ENCODE measurements around the gene SGCD. TPM values are rescaled to one million over a fixed set of nuclear protein-coding genes. Genes with fewer than 3 reads are reported as not detected.

Gene SGCD
- total RNA-seq, 1 experiment from 2014 or later = not detected

DNA sequence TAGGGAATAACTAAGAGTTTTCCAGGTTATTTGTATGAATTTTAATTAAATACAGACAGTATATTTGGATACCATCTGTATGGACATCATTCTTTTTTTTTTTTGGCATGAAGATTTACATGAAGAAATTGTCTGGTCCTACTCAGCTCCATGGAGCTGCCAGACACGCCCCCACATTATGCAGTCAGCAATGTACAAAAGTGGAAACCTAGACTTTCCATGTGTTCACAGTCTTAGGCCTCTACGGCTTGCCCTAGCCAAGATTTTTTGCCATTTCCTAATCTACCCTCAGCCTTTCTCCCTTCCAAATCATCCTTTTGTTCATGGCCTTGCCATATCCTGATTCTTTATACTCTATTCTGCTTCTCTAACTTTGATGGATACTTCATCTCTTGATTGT is 207.1 kb downstream of the SGCD start:
- BruUV-seq (replicated peaks) = no TSS peak
- intact Hi-C loops (cut with micrococcal nuclease) = no loop called here

More for the DNA sequence above, 207.1 kb downstream of the SGCD start:
- Histone ChIP-seq H2AFZ (ENCODE audit: low read depth, low read length, poor library complexity, severe bottlenecking) (no peak overlapping the region), H3K9me2 (ENCODE audit: insufficient read depth) (no peaks in the 10 kb centered on the region), H3K79me2 (ENCODE audit: insufficient read depth, low read length) (no peaks in the 10 kb centered on the region), H3K27me3 (ENCODE audit: insufficient read depth, low read length) (no peaks in the 10 kb centered on the region), H3K4me2 (ENCODE audit: low read length) (no peak overlapping the region), H3K4me1 (ENCODE audit: control insufficient read depth in 1 of 2, insufficient read depth in 2 of 2, low read length in 2 of 2) (no peaks in the 10 kb centered on the region), H3K9ac (ENCODE audit: low read length) (no peak overlapping the region), H3K27ac (ENCODE audit: low read depth, low read length) (no peak overlapping the region), H3K9me3 (ENCODE audit: control insufficient read depth in 1 of 2, insufficient read depth in 1 of 2, low read depth in 1 of 2, low read length in 2 of 2) (no peaks in the 10 kb centered on the region; a peak in 2 of 4 replicates), H3K4me3 (replicated peaks in 1 of 2; ENCODE audit: low read depth in 1 of 2, low read length in 2 of 2) (no peak overlapping the region), H4K20me1 (ENCODE audit: insufficient read depth) (no peaks in the 10 kb centered on the region), H3K36me3 (ENCODE audit: control insufficient read depth in 1 of 2, insufficient read depth in 2 of 2, low read length in 2 of 2) (no peaks in the 10 kb centered on the region)
- no peak for TF ChIP-seq POLR2AphosphoS5 (IDR thresholded peaks at IDR 0.05; ENCODE audit: low read depth, low read length)
- TF ChIP-seq EZH2 (IDR thresholded peaks at IDR 0.05) = no peak
- no peak for TF ChIP-seq ZFX (IDR thresholded peaks at IDR 0.05)
- no peak for TF ChIP-seq YY1 (IDR thresholded peaks at IDR 0.05; ENCODE audit: extremely low read depth, insufficient replicate concordance, low read depth, low read length)
- no peak for TF ChIP-seq FOSL1 (IDR thresholded peaks at IDR 0.05; ENCODE audit: low read depth)
- TF ChIP-seq JUND (IDR thresholded peaks at IDR 0.05) = no peak
- TF ChIP-seq EZH2phosphoT487 (IDR thresholded peaks at IDR 0.05; ENCODE audit: borderline replicate concordance) = no peak
- no peak for TF ChIP-seq CBX3 (IDR thresholded peaks at IDR 0.05; ENCODE audit: low read depth)
- TF ChIP-seq ZNF274 (IDR thresholded peaks at IDR 0.05; ENCODE audit: low read depth, low read length) = no peak
- TF ChIP-seq, protein P1, sequence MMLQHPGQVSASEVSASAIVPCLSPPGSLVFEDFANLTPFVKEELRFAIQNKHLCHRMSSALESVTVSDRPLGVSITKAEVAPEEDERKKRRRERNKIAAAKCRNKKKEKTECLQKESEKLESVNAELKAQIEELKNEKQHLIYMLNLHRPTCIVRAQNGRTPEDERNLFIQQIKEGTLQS (IDR thresholded peaks at IDR 0.05) = no peak
- TF ChIP-seq, protein P2, sequence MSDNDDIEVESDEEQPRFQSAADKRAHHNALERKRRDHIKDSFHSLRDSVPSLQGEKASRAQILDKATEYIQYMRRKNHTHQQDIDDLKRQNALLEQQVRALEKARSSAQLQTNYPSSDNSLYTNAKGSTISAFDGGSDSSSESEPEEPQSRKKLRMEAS (IDR thresholded peaks at IDR 0.05) = no peak
- TF ChIP-seq POLR2A (IDR thresholded peaks at IDR 0.05; ENCODE audit: borderline replicate concordance, extremely low read depth, insufficient read depth, insufficient read length) = no peak
- TF ChIP-seq ELF1 (IDR thresholded peaks at IDR 0.05; ENCODE audit: borderline replicate concordance, low read depth) = no peak
- TF ChIP-seq CEBPB (IDR thresholded peaks at IDR 0.05; ENCODE audit: low read depth) = no peak
- TF ChIP-seq SP1 (IDR thresholded peaks at IDR 0.05; ENCODE audit: low read depth) = no peak
- TF ChIP-seq TCF7L2 (IDR thresholded peaks at IDR 0.05; ENCODE audit: borderline replicate concordance, extremely low read depth, insufficient read depth, insufficient read length) = no peak
- TF ChIP-seq, protein P3, sequence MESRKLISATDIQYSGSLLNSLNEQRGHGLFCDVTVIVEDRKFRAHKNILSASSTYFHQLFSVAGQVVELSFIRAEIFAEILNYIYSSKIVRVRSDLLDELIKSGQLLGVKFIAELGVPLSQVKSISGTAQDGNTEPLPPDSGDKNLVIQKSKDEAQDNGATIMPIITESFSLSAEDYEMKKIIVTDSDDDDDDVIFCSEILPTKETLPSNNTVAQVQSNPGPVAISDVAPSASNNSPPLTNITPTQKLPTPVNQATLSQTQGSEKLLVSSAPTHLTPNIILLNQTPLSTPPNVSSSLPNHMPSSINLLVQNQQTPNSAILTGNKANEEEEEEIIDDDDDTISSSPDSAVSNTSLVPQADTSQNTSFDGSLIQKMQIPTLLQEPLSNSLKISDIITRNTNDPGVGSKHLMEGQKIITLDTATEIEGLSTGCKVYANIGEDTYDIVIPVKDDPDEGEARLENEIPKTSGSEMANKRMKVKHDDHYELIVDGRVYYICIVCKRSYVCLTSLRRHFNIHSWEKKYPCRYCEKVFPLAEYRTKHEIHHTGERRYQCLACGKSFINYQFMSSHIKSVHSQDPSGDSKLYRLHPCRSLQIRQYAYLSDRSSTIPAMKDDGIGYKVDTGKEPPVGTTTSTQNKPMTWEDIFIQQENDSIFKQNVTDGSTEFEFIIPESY (IDR thresholded peaks at IDR 0.05; ENCODE audit: extremely low read depth, insufficient replicate concordance, low read length) = no peak
- ChIA-PET CTCF (no interaction called here), RAD21 (ENCODE audit: low non-redundant PET in 1 of 2, low total read pairs in 2 of 2, uncharacterized antibody in 2 of 2, unreplicated experiment in 2 of 2) (no interaction called here), POLR2A (no interaction called here)
- DNase-seq (ENCODE audit: low read depth, low spot score) (no peak), ATAC-seq (no peak)

Measured in HCT116 (cell line).